Embryonic facial prominence (tissue), 1 donor: ENCODE measurements around the gene SLC51A.
"Not testable (repeated sequence)": the region's sequence is repeated elsewhere in the genome, so short reads cannot be mapped to it uniquely, and the experiment has no call there.

ENCODE experiments used
- DNase-seq: peaks from one replicate; pipeline ENCODE4 v3.0.0-alpha.2; 2016; ENCODE audit errors: extremely low spot score

SLC51A gene

GRCh38 chr3:196216089-196216564 lies at the start of gene SLC51A:
TSS of gene SLC51A (plus strand) at chr3:196216534. CDS start at chr3:196216713, 179 bp downstream.
- no peak for DNase-seq

GRCh38 chr3:196166741-196167140 lies 49.6 kb upstream of the SLC51A start:
- no peak for DNase-seq

- DNase-seq, result no peak
These were observed 47.4 kb upstream of the SLC51A start for GRCh38 chr3:196168808-196169391.

GRCh38 chr3:196169836-196170240 lies 46.5 kb upstream of the SLC51A start:
- no peak for DNase-seq

- DNase-seq, result not testable (repeated sequence)
These were observed 46.0 kb upstream of the SLC51A start for GRCh38 chr3:196170296-196170695.

- no peak for DNase-seq
These were observed 41.7 kb upstream of the SLC51A start for GRCh38 chr3:196174652-196175051.

- no peak for DNase-seq
These were observed 41.2 kb upstream of the SLC51A start for GRCh38 chr3:196175116-196175625.

GRCh38 chr3:196175722-196176121 lies 40.6 kb upstream of the SLC51A start:
- DNase-seq, result no peak

GRCh38 chr3:196177567-196177966 lies 38.8 kb upstream of the SLC51A start:
- DNase-seq, result no peak

- DNase-seq, result no peak
These were observed 38.4 kb upstream of the SLC51A start for GRCh38 chr3:196177967-196178366.

- no peak for DNase-seq
These were observed 37.3 kb upstream of the SLC51A start for GRCh38 chr3:196178993-196179379.

GRCh38 chr3:196179380-196180308 lies 36.7 kb upstream of the SLC51A start:
- DNase-seq, result no peak

- DNase-seq, result no peak
These were observed 36.0 kb upstream of the SLC51A start for GRCh38 chr3:196180346-196180745.

GRCh38 chr3:196181127-196181546 lies 35.2 kb upstream of the SLC51A start:
- no peak for DNase-seq

GRCh38 chr3:196184169-196184432 lies 32.2 kb upstream of the SLC51A start:
- DNase-seq, result not testable (repeated sequence)

GRCh38 chr3:196184881-196185280 lies 31.5 kb upstream of the SLC51A start:
- no peak for DNase-seq

GRCh38 chr3:196186651-196187573 lies 29.4 kb upstream of the SLC51A start:
- peak; percentile 43 for DNase-seq

- DNase-seq, result no peak
These were observed 26.6 kb upstream of the SLC51A start for GRCh38 chr3:196189566-196190347.

GRCh38 chr3:196192036-196192523 lies 24.3 kb upstream of the SLC51A start:
- DNase-seq, result no peak

GRCh38 chr3:196192524-196193051 lies 23.7 kb upstream of the SLC51A start:
- no peak for DNase-seq
